Measurements from ENCODE around the gene PAGR1. TPM values are rescaled to one million over a fixed set of nuclear protein-coding genes. Genes with fewer than 3 reads are reported as not detected.

Gene PAGR1
- total and polyA plus RNA-seq, 2 experiments from 2014 or later, result 19.3 to 23.6 TPM

GRCh38 chr16:29813644-29814562 lies 2.0 kb upstream of the PAGR1 start:
- no peak overlapping the region for H3K9ac ChIP-seq
- H2AFZ ChIP-seq, result no peak overlapping the region
- no peaks in the 10 kb centered on the region for H3K9me2 ChIP-seq (ENCODE audit: insufficient read depth)
- peaks cover 35% of the 10 kb centered on the region for H3K79me2 ChIP-seq (ENCODE audit: insufficient read depth)
- H3K36me3 ChIP-seq (ENCODE audit: low read depth), result no peaks in the 10 kb centered on the region
- 85 to 92% methylated on average over 22 to 24 of the region's 24 CpGs for WGBS, 2 experiments (ENCODE audit: low coverage in 1 of 2, low lambda C conversion rate in 2 of 2, missing lambda C conversion rate in 2 of 2)
- no peak overlapping the region for H3K4me2 ChIP-seq (ENCODE audit: unreplicated experiment)
- H3K27ac ChIP-seq, result no peak overlapping the region
- DNase-seq, result no peak
- H3K4me1 ChIP-seq (ENCODE audit: insufficient read depth), result peaks cover 29% of the 10 kb centered on the region; the same call in 1 of the 2 replicates
- in situ Hi-C loops (cut with MboI), result loop anchor here (10.0 kb wide), 1 partner anchor 201 kb away; the partner anchor contains the start of gene DOC2A
- H3K27me3 ChIP-seq (replicated peaks; ENCODE audit: insufficient read depth), result no peaks in the 10 kb centered on the region
- H3F3A ChIP-seq (ENCODE audit: insufficient read depth), result peaks cover 12% of the 10 kb centered on the region; the same call in 1 of the 2 replicates
- no peak for TF ChIP-seq EZH2 (IDR thresholded peaks at IDR 0.05; ENCODE audit: insufficient read depth, poor library complexity, severe bottlenecking)
- no peaks in the 10 kb centered on the region for H4K20me1 ChIP-seq (ENCODE audit: insufficient read depth)
- no peaks in the 10 kb centered on the region for H3K9me3 ChIP-seq (ENCODE audit: low read depth)
- no peak overlapping the region for H3K4me3 ChIP-seq

DNA sequence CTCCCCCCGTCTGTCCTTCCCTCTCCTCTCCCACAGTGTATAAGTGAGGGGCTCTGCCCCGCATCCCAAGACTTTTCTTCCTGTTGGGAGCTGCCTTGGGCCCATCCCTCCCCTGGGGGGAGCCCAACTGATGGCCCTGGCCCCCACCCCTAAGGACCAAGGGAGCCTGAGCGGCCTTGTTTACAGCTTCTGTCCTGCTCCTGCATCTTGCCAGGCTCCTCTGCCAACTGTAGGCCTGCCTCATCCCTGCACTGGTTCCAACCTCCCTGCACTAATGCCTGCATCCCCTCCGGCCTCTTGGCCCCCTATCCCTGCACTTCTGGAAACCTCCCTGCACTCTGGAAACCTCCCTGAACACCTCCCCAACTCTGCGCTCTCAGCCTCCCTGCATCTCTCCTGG lies 1.4 kb upstream of the PAGR1 start:
- no peak overlapping the region for H3K9ac ChIP-seq
- H3K4me3 ChIP-seq, result no peak overlapping the region
- H3K79me2 ChIP-seq (ENCODE audit: insufficient read depth), result peaks cover 35% of the 10 kb centered on the region
- H3K4me1 ChIP-seq (ENCODE audit: insufficient read depth), result peaks cover 28% of the 10 kb centered on the region; the same call in 1 of the 2 replicates
- 73 to 83% methylated on average over 5 of the region's 5 CpGs for WGBS, 2 experiments (ENCODE audit: low coverage in 1 of 2, low lambda C conversion rate in 2 of 2, missing lambda C conversion rate in 2 of 2)
- in situ Hi-C loops (cut with MboI), result loop anchor here (10.0 kb wide), 1 partner anchor 200 kb away; the partner anchor contains the start of gene DOC2A
- peak overlapping the region; percentile 88 for H3K4me2 ChIP-seq (ENCODE audit: unreplicated experiment)
- no peaks in the 10 kb centered on the region for H4K20me1 ChIP-seq (ENCODE audit: insufficient read depth)
- no peak overlapping the region for H3K27ac ChIP-seq
- peaks cover 13% of the 10 kb centered on the region; the same call in 1 of the 2 replicates for H3F3A ChIP-seq (ENCODE audit: insufficient read depth)
- no peaks in the 10 kb centered on the region for H3K36me3 ChIP-seq (ENCODE audit: low read depth)
- no peaks in the 10 kb centered on the region for H3K9me3 ChIP-seq (ENCODE audit: low read depth)
- no peaks in the 10 kb centered on the region for H3K9me2 ChIP-seq (ENCODE audit: insufficient read depth)
- DNase-seq, result no peak
- TF ChIP-seq EZH2phosphoT487 (IDR thresholded peaks at IDR 0.05; ENCODE audit: insufficient read depth, low read depth) (no peak), EZH2 (IDR thresholded peaks at IDR 0.05; ENCODE audit: insufficient read depth, poor library complexity, severe bottlenecking) (no peak)
- H2AFZ ChIP-seq, result peak overlapping the region; percentile 80; the same call in 1 of the 2 replicates
- H3K27me3 ChIP-seq (replicated peaks; ENCODE audit: insufficient read depth), result no peaks in the 10 kb centered on the region

DNA sequence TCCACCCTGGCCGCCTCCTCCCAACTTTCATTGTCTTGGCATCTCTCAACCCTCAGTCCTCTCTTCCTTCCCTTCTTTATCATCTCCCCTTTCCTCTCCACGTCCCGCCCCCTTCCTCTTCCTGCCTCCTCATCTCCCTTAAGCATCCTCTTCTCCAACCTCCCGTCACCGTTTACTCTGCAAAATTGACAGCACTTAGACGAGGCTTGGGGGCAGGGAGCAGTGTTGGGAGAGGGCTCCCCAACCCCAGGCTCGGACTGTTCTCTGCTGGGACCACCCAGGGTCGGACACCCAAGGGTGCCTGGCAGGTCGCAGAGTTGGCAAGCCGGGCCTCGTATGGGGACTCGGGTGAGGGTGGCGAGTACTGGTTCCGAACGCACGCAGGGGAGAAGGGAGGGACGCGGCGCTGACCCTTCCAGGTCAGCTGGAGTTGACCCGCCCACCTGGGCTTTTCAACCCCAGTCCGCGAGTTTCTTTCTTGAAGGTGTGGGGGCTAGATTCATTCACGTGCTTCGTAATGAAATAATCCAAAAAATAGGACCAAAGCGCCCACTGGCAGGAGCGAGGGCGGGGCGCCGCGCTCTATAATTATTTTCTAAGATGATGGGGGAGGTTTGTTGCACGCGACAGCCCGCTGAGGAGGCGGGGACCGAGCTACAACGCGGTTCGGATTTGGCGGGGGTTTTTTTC lies 775 bp upstream of the PAGR1 start:
- TF ChIP-seq EZH2 (IDR thresholded peaks at IDR 0.05; ENCODE audit: insufficient read depth, poor library complexity, severe bottlenecking), result no peak
- no peak for TF ChIP-seq EZH2phosphoT487 (IDR thresholded peaks at IDR 0.05; ENCODE audit: insufficient read depth, low read depth)
- peak overlapping the region; percentile 79 for H3K9ac ChIP-seq
- H3K27me3 ChIP-seq (replicated peaks; ENCODE audit: insufficient read depth), result no peaks in the 10 kb centered on the region
- H3K9me2 ChIP-seq (ENCODE audit: insufficient read depth), result no peaks in the 10 kb centered on the region
- 2 to 3% methylated on average over 28 to 39 of the region's 39 CpGs for WGBS, 2 experiments (ENCODE audit: low coverage in 1 of 2, low lambda C conversion rate in 2 of 2, missing lambda C conversion rate in 2 of 2)
- peak overlapping the region; percentile 88 for H3K4me2 ChIP-seq (ENCODE audit: unreplicated experiment)
- H3K27ac ChIP-seq, result peak overlapping the region; percentile 70
- H4K20me1 ChIP-seq (ENCODE audit: insufficient read depth), result no peaks in the 10 kb centered on the region
- peaks cover 35% of the 10 kb centered on the region for H3K79me2 ChIP-seq (ENCODE audit: insufficient read depth)
- peaks cover 24% of the 10 kb centered on the region; the same call in 1 of the 2 replicates for H3K4me1 ChIP-seq (ENCODE audit: insufficient read depth)
- H2AFZ ChIP-seq, result peak overlapping the region; percentile 80
- peak; percentile 42 for DNase-seq
- in situ Hi-C loops (cut with MboI), result loop anchor here (10.0 kb wide), 1 partner anchor 200 kb away; the partner anchor contains the start of gene DOC2A
- H3K4me3 ChIP-seq, result peak overlapping the region; percentile 85
- no peaks in the 10 kb centered on the region for H3K9me3 ChIP-seq (ENCODE audit: low read depth)
- no peaks in the 10 kb centered on the region for H3K36me3 ChIP-seq (ENCODE audit: low read depth)
- peaks cover 14% of the 10 kb centered on the region; the same call in 1 of the 2 replicates for H3F3A ChIP-seq (ENCODE audit: insufficient read depth)
